Measurements from ENCODE around the gene NTM.

NTM gene

DNA sequence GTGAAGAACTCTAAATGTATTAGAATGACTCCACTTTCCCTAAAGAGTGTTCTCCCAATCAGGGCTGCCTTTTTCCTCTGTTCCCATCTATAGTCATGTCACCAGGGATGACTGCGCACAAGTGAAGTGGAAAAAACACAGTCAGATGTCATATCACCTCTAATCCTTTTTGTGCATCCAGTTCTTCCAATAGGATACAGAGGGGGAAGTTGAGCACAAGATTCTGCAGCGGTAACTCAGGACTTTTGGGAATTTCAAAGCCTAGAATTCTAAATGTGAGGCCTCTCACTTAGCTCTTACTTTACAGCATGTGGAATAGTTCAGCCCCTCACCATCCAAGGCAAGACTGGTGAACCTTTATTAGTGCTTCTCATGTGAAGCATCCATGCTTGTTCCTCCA lies 602.6 kb downstream of the NTM start:
- Histone ChIP-seq H3K4me1 (ENCODE audit: insufficient read depth, low read length) (no peaks in the 10 kb centered on the region), H3K27me3 (ENCODE audit: control insufficient read depth in 1 of 2, insufficient read depth in 2 of 2, low read length in 2 of 2) (no peaks in the 10 kb centered on the region), H3K9me3 (ENCODE audit: low read length) (no peaks in the 10 kb centered on the region), H3K36me3 (ENCODE audit: insufficient read depth, low read length) (no peaks in the 10 kb centered on the region), H3K4me3 (ENCODE audit: low read depth in 1 of 2, low read length in 2 of 2) (no peak overlapping the region), H3K27ac (ENCODE audit: low read depth, low read length) (no peak overlapping the region), H3K9ac (ENCODE audit: low read length) (no peak overlapping the region)

DNA sequence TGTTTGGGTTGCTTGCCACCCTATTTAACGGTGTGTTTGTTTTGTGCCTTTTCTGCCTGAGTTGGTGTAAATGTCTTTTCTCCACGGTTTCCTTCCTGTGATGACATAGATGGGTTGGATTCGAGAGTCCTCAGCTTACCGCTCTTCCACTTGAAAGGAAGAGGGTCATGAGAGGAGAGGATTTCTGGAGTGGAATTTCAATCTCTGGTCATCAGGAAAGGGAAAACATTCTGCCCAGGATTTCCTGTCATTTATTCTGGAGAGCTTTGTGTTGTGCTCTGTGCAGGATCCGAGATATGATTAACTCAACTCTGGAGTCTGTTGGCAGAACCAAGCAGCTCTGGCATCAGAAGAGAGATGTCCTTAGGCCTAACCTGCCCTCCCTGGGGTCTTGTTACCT lies 605.2 kb downstream of the NTM start:
- H3K4me1 ChIP-seq (ENCODE audit: insufficient read depth, low read length), result no peaks in the 10 kb centered on the region
- H3K27me3 ChIP-seq (ENCODE audit: control insufficient read depth in 1 of 2, insufficient read depth in 2 of 2, low read length in 2 of 2), result no peaks in the 10 kb centered on the region
- no peak overlapping the region for H3K27ac ChIP-seq (ENCODE audit: low read depth, low read length)
- H3K36me3 ChIP-seq (ENCODE audit: insufficient read depth, low read length), result no peaks in the 10 kb centered on the region
- H3K9ac ChIP-seq (ENCODE audit: low read length), result no peak overlapping the region
- no peak overlapping the region for H3K4me3 ChIP-seq (ENCODE audit: low read depth in 1 of 2, low read length in 2 of 2)
- H3K9me3 ChIP-seq (ENCODE audit: low read length), result no peaks in the 10 kb centered on the region

DNA sequence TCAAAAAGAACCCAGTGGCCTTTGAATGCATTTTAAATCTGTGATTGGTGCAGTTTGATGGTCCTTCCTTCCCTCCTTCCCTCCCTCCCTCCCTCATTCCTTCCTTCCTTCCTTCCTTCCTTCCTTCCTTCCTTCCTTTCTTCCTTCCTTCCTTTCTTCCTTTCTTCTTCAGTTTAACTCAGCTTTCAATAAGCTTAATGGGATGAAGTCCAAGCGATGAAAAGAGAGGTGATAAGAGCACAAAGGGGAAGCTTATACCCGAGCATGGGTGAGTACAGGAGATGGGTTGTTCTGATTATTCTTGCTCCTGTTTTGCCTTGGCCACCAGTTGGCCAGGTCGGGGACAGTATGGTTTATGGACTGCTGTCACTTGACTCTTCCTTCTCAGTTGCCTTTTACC lies 605.6 kb downstream of the NTM start:
- no peak overlapping the region for H3K9ac ChIP-seq (ENCODE audit: low read length)
- no peak overlapping the region for H3K4me3 ChIP-seq (ENCODE audit: low read depth in 1 of 2, low read length in 2 of 2)
- no peak overlapping the region for H3K27ac ChIP-seq (ENCODE audit: low read depth, low read length)

DNA sequence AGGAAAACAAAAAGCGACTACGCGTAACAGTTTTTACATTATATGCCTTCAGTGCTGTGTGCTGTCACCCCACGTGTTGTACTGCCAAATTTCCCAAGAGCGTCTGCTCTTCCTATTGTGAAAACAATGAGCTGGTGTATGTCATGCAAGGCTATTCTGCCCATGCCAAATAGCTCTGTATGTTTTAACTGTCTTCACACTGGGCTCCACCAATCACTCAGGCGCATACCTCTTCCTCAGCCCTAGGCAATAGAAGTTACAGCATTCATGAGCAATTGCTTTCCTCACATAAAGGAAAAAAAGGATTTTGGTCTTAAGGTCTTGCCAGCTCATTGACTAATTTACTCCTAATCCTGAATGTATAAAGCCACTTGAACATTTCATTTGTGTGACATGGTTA lies 606.8 kb downstream of the NTM start:
- H3K27ac ChIP-seq (ENCODE audit: low read depth, low read length), result no peak overlapping the region
- H3K9ac ChIP-seq (ENCODE audit: low read length), result no peak overlapping the region
- no peaks in the 10 kb centered on the region for H3K4me1 ChIP-seq (ENCODE audit: insufficient read depth, low read length)
- no peak overlapping the region for H3K4me3 ChIP-seq (ENCODE audit: low read depth in 1 of 2, low read length in 2 of 2)
- no peaks in the 10 kb centered on the region for H3K9me3 ChIP-seq (ENCODE audit: low read length)
- H3K36me3 ChIP-seq (ENCODE audit: insufficient read depth, low read length), result no peaks in the 10 kb centered on the region
- H3K27me3 ChIP-seq (ENCODE audit: control insufficient read depth in 1 of 2, insufficient read depth in 2 of 2, low read length in 2 of 2), result no peaks in the 10 kb centered on the region

More for the DNA sequence above, 605.6 kb downstream of the NTM start:
- Histone ChIP-seq H3K9me3 (ENCODE audit: low read length) (no peaks in the 10 kb centered on the region), H3K36me3 (ENCODE audit: insufficient read depth, low read length) (no peaks in the 10 kb centered on the region), H3K4me1 (ENCODE audit: insufficient read depth, low read length) (no peaks in the 10 kb centered on the region), H3K27me3 (ENCODE audit: control insufficient read depth in 1 of 2, insufficient read depth in 2 of 2, low read length in 2 of 2) (no peaks in the 10 kb centered on the region)

DNA sequence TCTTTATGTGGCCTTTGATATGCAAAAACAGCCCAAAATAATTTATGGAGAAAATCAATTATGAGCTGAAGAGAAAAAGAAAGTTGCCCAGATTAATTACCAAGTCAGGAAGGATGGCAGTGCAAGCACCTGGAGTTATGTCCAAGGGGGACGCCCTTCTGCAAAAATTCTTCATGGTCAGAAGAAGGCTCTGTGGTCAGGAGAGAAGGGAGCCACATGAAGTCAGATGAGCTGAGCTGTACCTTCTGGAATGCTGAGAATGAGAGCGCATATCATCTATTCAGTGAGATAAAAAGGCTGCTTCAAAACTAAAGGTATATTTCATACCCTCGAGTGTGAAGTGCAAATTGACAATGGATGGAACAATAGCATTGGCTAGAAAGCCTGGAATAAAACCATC lies 607.4 kb downstream of the NTM start:
- no peak overlapping the region for H3K9ac ChIP-seq (ENCODE audit: low read length)
- H3K36me3 ChIP-seq (ENCODE audit: insufficient read depth, low read length), result no peaks in the 10 kb centered on the region
- H3K4me1 ChIP-seq (ENCODE audit: insufficient read depth, low read length), result no peaks in the 10 kb centered on the region
- no peaks in the 10 kb centered on the region for H3K9me3 ChIP-seq (ENCODE audit: low read length)
- no peak overlapping the region for H3K27ac ChIP-seq (ENCODE audit: low read depth, low read length)
- H3K4me3 ChIP-seq (ENCODE audit: low read depth in 1 of 2, low read length in 2 of 2), result no peak overlapping the region
- H3K27me3 ChIP-seq (ENCODE audit: control insufficient read depth in 1 of 2, insufficient read depth in 2 of 2, low read length in 2 of 2), result no peaks in the 10 kb centered on the region

DNA sequence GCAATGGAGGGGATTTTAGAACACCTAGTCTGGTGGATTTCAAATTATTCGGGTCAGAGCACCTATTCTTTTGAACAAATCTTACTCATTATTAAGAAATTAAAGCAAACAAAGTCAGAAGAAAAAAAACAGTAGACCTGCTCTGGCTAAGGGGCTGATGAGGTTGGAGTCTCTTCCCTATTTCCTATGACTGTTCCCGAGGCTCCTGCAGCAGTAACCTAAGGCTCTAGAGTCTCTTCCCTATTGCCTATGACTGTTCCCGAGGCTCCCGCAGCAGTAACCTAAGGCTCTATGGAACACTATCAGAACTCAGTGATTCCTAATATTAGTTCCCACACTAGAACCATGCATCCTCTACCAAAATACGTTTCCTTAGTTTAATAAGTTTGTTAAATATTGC lies 607.9 kb downstream of the NTM start:
- H3K27ac ChIP-seq (ENCODE audit: low read depth, low read length), result no peak overlapping the region
- H3K4me3 ChIP-seq (ENCODE audit: low read depth in 1 of 2, low read length in 2 of 2), result no peak overlapping the region
- no peak overlapping the region for H3K9ac ChIP-seq (ENCODE audit: low read length)
- H3K9me3 ChIP-seq (ENCODE audit: low read length), result no peaks in the 10 kb centered on the region
- no peaks in the 10 kb centered on the region for H3K27me3 ChIP-seq (ENCODE audit: control insufficient read depth in 1 of 2, insufficient read depth in 2 of 2, low read length in 2 of 2)
- H3K4me1 ChIP-seq (ENCODE audit: insufficient read depth, low read length), result no peaks in the 10 kb centered on the region
- no peaks in the 10 kb centered on the region for H3K36me3 ChIP-seq (ENCODE audit: insufficient read depth, low read length)

DNA sequence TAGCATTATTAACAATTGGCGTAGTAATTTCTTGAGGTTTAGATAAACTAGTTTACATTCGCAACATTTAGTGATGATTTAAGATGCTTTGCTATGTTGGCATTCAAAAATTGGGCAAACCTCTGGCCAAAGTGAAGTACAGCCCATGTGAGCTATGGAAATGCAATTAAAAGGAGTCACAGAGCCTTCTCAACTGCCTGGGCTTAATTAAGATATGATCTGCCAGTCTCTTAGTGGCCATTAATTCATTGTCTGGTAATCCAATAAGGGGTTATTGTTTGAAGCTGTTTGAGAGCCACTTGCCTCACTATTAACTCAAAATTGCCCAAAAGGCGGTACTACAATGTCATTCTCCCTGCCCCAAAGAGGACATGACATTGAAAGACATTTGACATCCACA lies 608.9 kb downstream of the NTM start:
- H3K4me3 ChIP-seq (ENCODE audit: low read depth in 1 of 2, low read length in 2 of 2), result no peak overlapping the region
- no peaks in the 10 kb centered on the region for H3K4me1 ChIP-seq (ENCODE audit: insufficient read depth, low read length)
- H3K9ac ChIP-seq (ENCODE audit: low read length), result no peak overlapping the region
- no peak overlapping the region for H3K27ac ChIP-seq (ENCODE audit: low read depth, low read length)
- no peaks in the 10 kb centered on the region for H3K36me3 ChIP-seq (ENCODE audit: insufficient read depth, low read length)
- no peaks in the 10 kb centered on the region for H3K27me3 ChIP-seq (ENCODE audit: control insufficient read depth in 1 of 2, insufficient read depth in 2 of 2, low read length in 2 of 2)
- H3K9me3 ChIP-seq (ENCODE audit: low read length), result peaks cover 5% of the 10 kb centered on the region

DNA sequence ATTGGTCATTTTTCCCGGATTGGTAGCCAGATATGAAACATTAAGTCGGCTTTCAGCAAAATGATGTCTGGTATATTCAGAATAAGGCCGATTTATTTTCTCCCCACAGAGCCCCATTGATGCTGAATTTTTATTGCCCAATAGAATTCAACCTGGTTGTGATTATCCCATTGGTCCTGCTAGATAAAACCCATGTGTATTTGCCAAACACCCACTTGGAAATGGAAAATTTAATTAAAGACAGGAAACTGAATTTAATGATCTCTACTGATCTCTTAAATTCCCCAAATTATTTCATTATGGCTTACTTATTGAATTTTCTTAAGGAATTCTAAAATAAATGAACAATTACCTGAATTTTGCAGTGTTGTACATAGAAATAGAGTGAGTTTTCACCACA lies 609.8 kb downstream of the NTM start:
- no peaks in the 10 kb centered on the region for H3K36me3 ChIP-seq (ENCODE audit: insufficient read depth, low read length)
- H3K9me3 ChIP-seq (ENCODE audit: low read length), result peaks cover 5% of the 10 kb centered on the region
- H3K4me3 ChIP-seq (ENCODE audit: low read depth in 1 of 2, low read length in 2 of 2), result no peak overlapping the region
- no peak overlapping the region for H3K9ac ChIP-seq (ENCODE audit: low read length)
- no peak overlapping the region for H3K27ac ChIP-seq (ENCODE audit: low read depth, low read length)
- H3K27me3 ChIP-seq (ENCODE audit: control insufficient read depth in 1 of 2, insufficient read depth in 2 of 2, low read length in 2 of 2), result no peaks in the 10 kb centered on the region
- H3K4me1 ChIP-seq (ENCODE audit: insufficient read depth, low read length), result no peaks in the 10 kb centered on the region

DNA sequence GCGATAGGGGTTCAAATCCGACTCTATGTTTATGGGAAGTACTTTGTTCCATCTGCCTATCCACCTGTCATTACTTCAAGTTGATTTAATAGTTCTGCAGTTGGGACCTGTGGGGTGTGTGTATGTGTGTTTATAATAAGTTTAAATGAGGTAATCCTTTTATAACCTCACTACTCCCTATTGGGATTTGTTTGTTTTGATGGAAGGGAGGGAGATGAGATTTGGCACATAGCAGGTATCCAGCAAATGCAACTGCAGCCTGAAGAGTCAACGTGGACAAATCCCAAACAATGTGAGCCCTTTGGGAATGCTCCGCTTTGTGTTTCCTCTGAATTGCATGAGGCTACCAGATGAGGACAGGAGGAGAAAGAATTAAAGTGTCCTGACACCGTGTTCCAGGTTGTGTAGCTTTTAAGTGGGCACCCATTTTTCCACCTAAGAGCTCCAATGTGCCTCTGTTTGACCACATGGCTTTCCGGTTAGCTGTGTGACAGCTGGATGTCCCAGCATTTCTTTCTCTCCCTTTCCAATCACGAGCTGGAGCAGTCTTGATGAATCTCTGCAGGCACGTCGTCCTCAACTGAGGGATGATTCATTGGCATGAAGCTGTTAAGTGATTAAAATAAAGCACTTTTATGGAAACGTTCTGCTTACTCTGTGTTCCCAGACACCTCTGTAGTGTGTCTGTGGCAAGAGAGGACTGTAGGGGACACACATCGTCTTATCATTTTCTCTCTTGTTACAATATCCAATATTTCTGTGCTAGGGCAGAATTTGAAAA lies 610.7 kb downstream of the NTM start:
- Histone ChIP-seq H3K9ac (ENCODE audit: low read length) (no peak overlapping the region), H3K36me3 (ENCODE audit: insufficient read depth, low read length) (no peaks in the 10 kb centered on the region), H3K9me3 (ENCODE audit: low read length) (peaks cover 5% of the 10 kb centered on the region), H3K4me1 (ENCODE audit: insufficient read depth, low read length) (no peaks in the 10 kb centered on the region), H3K4me3 (ENCODE audit: low read depth in 1 of 2, low read length in 2 of 2) (no peak overlapping the region), H3K27me3 (ENCODE audit: control insufficient read depth in 1 of 2, insufficient read depth in 2 of 2, low read length in 2 of 2) (no peaks in the 10 kb centered on the region), H3K27ac (ENCODE audit: low read depth, low read length) (no peak overlapping the region)

DNA sequence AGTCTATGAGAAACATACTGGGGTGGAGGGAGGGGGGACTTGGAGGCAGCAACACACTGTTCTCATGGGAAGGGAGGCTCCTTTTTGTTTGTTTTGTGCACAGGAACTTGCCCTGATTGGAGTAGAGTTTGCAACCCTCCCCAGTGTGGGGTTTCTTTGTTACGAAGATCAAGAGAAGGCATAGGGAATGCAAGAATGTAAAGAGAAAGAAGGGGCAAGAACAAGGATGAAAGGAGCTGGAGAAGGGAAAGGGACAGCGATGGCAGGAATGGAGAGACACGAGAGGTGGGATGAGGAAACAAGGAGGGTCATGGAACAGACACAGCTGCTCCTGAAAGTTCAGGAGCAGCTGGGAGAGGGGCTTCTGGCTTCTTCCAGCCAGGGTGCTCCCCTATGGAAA lies 611.7 kb downstream of the NTM start:
- Histone ChIP-seq H3K9me3 (ENCODE audit: low read length) (peaks cover 5% of the 10 kb centered on the region), H3K36me3 (ENCODE audit: insufficient read depth, low read length) (no peaks in the 10 kb centered on the region), H3K4me3 (ENCODE audit: low read depth in 1 of 2, low read length in 2 of 2) (no peak overlapping the region), H3K27me3 (ENCODE audit: control insufficient read depth in 1 of 2, insufficient read depth in 2 of 2, low read length in 2 of 2) (no peaks in the 10 kb centered on the region), H3K4me1 (ENCODE audit: insufficient read depth, low read length) (no peaks in the 10 kb centered on the region), H3K27ac (ENCODE audit: low read depth, low read length) (no peak overlapping the region), H3K9ac (ENCODE audit: low read length) (no peak overlapping the region)

DNA sequence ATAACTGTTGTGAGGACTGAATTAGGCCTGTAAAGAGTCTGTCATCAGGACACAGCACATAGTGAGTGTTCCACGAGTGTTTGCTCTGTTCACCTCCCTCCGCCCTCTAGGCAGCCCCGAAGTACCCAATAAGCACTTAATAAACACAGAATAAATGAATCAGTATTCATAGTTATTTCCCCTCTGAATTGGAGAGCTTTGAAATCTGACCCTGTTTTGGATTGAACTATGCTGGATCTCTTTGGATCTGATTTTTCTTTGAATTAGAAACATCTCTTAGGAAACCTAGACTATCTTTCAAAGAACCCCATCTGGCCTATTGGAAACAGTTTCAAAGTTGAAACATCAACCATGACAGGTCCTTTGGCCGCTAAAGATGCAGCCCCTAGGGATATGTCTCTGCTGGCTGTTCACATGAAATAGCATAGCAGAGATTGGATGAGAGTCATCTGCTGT lies 615.5 kb downstream of the NTM start:
- no peaks in the 10 kb centered on the region for H3K4me1 ChIP-seq (ENCODE audit: insufficient read depth, low read length)
- no peak overlapping the region for H3K4me3 ChIP-seq (ENCODE audit: low read depth in 1 of 2, low read length in 2 of 2)
- no peaks in the 10 kb centered on the region for H3K27me3 ChIP-seq (ENCODE audit: control insufficient read depth in 1 of 2, insufficient read depth in 2 of 2, low read length in 2 of 2)
- H3K9me3 ChIP-seq (ENCODE audit: low read length), result peaks cover 5% of the 10 kb centered on the region
- H3K36me3 ChIP-seq (ENCODE audit: insufficient read depth, low read length), result no peaks in the 10 kb centered on the region
- H3K9ac ChIP-seq (ENCODE audit: low read length), result no peak overlapping the region
- no peak overlapping the region for H3K27ac ChIP-seq (ENCODE audit: low read depth, low read length)

DNA sequence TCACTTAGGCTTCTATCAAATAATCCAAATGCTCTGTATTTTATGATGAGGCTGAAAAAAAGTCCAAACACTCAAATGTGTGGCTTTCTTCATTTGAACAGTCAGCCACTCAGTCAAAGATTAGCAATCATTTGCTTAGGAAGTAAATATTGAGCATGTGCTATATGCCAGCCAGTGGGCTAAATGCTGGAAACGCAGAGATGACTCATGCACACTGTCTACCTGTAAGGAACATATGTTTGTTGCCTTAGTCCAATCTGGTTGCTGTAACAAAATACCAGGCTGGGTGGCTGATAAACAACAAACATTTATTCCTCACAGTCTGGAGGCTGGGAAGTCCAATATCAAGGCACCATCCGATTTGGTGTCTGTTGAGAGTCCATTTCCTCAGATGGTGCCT lies 617.3 kb downstream of the NTM start:
- H3K4me3 ChIP-seq (ENCODE audit: low read depth in 1 of 2, low read length in 2 of 2), result no peak overlapping the region
- no peaks in the 10 kb centered on the region for H3K4me1 ChIP-seq (ENCODE audit: insufficient read depth, low read length)
- peaks cover 5% of the 10 kb centered on the region for H3K9me3 ChIP-seq (ENCODE audit: low read length)
- H3K27me3 ChIP-seq (ENCODE audit: control insufficient read depth in 1 of 2, insufficient read depth in 2 of 2, low read length in 2 of 2), result no peaks in the 10 kb centered on the region
- no peak overlapping the region for H3K27ac ChIP-seq (ENCODE audit: low read depth, low read length)
- H3K36me3 ChIP-seq (ENCODE audit: insufficient read depth, low read length), result no peaks in the 10 kb centered on the region
- no peak overlapping the region for H3K9ac ChIP-seq (ENCODE audit: low read length)
